ENCODE data around the gene MFSD2A. TPM values are rescaled to one million over a fixed set of nuclear protein-coding genes. Genes with fewer than 3 reads are reported as not detected.

Gene MFSD2A
- total and polyA plus RNA-seq, 9 of the 15 experiments (the other 6 are each of a cell fraction or from before 2014, with no cell fraction given) = 0.06 to 0.40 (median 0.15) TPM; not detected in 4

DNA sequence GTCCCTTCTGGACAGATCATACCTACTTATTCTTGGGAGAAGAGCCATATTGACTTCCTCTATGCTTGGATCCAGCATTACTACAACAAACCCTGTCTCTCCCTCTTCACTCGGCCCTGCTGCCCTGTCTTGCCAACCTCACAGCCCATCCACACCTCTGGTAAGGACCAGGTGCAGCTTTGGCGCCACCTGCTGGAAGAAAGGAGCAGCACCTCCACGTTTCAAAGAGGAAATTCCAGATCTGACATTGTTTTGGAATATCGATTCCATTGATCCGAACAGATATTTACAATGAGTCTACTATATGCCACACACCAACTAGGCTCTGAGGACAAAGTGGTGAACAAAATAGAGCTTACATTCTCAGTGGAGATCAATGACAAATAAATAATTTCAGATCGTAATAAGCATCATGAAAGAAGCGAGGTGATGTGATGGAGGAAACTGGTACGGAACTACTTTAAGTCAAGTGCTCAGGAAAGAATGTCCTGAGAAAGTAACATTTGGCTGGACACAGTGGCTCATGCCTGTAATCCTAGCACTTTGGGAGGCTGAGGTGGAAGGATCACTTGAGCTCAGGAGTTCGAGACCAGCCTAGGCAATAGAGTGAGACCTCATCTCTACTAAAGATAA is 18.7 kb downstream of the MFSD2A start (continued):
- TF ChIP-seq, protein P1, sequence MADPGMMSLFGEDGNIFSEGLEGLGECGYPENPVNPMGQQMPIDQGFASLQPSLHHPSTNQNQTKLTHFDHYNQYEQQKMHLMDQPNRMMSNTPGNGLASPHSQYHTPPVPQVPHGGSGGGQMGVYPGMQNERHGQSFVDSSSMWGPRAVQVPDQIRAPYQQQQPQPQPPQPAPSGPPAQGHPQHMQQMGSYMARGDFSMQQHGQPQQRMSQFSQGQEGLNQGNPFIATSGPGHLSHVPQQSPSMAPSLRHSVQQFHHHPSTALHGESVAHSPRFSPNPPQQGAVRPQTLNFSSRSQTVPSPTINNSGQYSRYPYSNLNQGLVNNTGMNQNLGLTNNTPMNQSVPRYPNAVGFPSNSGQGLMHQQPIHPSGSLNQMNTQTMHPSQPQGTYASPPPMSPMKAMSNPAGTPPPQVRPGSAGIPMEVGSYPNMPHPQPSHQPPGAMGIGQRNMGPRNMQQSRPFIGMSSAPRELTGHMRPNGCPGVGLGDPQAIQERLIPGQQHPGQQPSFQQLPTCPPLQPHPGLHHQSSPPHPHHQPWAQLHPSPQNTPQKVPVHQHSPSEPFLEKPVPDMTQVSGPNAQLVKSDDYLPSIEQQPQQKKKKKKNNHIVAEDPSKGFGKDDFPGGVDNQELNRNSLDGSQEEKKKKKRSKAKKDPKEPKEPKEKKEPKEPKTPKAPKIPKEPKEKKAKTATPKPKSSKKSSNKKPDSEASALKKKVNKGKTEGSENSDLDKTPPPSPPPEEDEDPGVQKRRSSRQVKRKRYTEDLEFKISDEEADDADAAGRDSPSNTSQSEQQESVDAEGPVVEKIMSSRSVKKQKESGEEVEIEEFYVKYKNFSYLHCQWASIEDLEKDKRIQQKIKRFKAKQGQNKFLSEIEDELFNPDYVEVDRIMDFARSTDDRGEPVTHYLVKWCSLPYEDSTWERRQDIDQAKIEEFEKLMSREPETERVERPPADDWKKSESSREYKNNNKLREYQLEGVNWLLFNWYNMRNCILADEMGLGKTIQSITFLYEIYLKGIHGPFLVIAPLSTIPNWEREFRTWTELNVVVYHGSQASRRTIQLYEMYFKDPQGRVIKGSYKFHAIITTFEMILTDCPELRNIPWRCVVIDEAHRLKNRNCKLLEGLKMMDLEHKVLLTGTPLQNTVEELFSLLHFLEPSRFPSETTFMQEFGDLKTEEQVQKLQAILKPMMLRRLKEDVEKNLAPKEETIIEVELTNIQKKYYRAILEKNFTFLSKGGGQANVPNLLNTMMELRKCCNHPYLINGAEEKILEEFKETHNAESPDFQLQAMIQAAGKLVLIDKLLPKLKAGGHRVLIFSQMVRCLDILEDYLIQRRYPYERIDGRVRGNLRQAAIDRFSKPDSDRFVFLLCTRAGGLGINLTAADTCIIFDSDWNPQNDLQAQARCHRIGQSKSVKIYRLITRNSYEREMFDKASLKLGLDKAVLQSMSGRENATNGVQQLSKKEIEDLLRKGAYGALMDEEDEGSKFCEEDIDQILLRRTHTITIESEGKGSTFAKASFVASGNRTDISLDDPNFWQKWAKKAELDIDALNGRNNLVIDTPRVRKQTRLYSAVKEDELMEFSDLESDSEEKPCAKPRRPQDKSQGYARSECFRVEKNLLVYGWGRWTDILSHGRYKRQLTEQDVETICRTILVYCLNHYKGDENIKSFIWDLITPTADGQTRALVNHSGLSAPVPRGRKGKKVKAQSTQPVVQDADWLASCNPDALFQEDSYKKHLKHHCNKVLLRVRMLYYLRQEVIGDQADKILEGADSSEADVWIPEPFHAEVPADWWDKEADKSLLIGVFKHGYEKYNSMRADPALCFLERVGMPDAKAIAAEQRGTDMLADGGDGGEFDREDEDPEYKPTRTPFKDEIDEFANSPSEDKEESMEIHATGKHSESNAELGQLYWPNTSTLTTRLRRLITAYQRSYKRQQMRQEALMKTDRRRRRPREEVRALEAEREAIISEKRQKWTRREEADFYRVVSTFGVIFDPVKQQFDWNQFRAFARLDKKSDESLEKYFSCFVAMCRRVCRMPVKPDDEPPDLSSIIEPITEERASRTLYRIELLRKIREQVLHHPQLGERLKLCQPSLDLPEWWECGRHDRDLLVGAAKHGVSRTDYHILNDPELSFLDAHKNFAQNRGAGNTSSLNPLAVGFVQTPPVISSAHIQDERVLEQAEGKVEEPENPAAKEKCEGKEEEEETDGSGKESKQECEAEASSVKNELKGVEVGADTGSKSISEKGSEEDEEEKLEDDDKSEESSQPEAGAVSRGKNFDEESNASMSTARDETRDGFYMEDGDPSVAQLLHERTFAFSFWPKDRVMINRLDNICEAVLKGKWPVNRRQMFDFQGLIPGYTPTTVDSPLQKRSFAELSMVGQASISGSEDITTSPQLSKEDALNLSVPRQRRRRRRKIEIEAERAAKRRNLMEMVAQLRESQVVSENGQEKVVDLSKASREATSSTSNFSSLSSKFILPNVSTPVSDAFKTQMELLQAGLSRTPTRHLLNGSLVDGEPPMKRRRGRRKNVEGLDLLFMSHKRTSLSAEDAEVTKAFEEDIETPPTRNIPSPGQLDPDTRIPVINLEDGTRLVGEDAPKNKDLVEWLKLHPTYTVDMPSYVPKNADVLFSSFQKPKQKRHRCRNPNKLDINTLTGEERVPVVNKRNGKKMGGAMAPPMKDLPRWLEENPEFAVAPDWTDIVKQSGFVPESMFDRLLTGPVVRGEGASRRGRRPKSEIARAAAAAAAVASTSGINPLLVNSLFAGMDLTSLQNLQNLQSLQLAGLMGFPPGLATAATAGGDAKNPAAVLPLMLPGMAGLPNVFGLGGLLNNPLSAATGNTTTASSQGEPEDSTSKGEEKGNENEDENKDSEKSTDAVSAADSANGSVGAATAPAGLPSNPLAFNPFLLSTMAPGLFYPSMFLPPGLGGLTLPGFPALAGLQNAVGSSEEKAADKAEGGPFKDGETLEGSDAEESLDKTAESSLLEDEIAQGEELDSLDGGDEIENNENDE (IDR thresholded peaks at IDR 0.05; ENCODE audit: low read depth, low read length) = no peak
- 0 out of 2 replicates have a peak, but pooled peaks have one; percentile 34 for TF ChIP-seq MYC (IDR thresholded peaks at IDR 0.05; ENCODE audit: low read depth, low read length)
- TF ChIP-seq MYC (CRISPR knock-in tag; IDR thresholded peaks at IDR 0.05; ENCODE audit: borderline replicate concordance, low read depth) = no peak
- TF ChIP-seq, protein P2, sequence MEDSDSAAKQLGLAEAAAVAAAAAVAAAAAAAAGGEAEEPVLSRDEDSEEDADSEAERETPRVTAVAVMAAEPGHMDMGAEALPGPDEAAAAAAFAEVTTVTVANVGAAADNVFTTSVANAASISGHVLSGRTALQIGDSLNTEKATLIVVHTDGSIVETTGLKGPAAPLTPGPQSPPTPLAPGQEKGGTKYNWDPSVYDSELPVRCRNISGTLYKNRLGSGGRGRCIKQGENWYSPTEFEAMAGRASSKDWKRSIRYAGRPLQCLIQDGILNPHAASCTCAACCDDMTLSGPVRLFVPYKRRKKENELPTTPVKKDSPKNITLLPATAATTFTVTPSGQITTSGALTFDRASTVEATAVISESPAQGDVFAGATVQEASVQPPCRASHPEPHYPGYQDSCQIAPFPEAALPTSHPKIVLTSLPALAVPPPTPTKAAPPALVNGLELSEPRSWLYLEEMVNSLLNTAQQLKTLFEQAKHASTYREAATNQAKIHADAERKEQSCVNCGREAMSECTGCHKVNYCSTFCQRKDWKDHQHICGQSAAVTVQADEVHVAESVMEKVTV (CRISPR knock-in tag; IDR thresholded peaks at IDR 0.05) = peak; percentile 97
- no peak for TF ChIP-seq XRCC3 (IDR thresholded peaks at IDR 0.05)
- no peak for TF ChIP-seq SMARCA4 (IDR thresholded peaks at IDR 0.05)
- TF ChIP-seq MED1 (CRISPR knock-in tag; IDR thresholded peaks at IDR 0.05; ENCODE audit: borderline replicate concordance) = no peak

Measured in K562 (cell line).